ENCODE measurements around the gene TXNIP.

GRCh38 chr1:145951526-145951925, 44.9 kb downstream of the TXNIP start:
- TF ChIP-seq EZH2 (IDR thresholded peaks at IDR 0.05; ENCODE audit: low read depth) = no peak
- no peak for TF ChIP-seq CTCF (conservative IDR thresholded peaks at IDR 0.05)
